GM12878 (cell line): Measurements from ENCODE around the gene VSX1. TPM values are rescaled to one million over a fixed set of nuclear protein-coding genes. Genes with fewer than 3 reads are reported as not detected.

Experiments used
- ATAC-seq: fragments of 200-7000 bp; cut with Tn5 transposase; 3 replicates; pipeline ENCODE4 v1.9.1; 2020; ENCODE audit warnings: mild to moderate bottlenecking, moderate library complexity
- BruUV-seq: library from RNA; stranded (reverse); fragments of 400-500 nt; replicated peaks from 2 replicates; lab custom pipeline; 2021; lab: Mats Ljungman, UMichigan
- CTCF ChIA-PET: fragments of 300-600 bp; sonication (Branson Sonifier 250); formaldehyde crosslinking; extraction: SDS; loops from one replicate; lab custom pipeline; 2021; ENCODE audit warnings: inconsistent platforms; lab: Yijun Ruan, JAX
- POLR2A ChIA-PET: fragments of 350-600 bp; formaldehyde crosslinking; extraction: SDS; loops from one replicate; lab custom pipeline; 2021; ENCODE audit warnings: inconsistent platforms; lab: Charles Lee
- RAD21 ChIA-PET: fragments of 300-600 bp; sonication (Branson Sonifier 250); formaldehyde crosslinking; loops from one replicate; lab custom pipeline; 2023; ENCODE audit warnings: antibody characterized with exemption; ENCODE audit not compliant: unreplicated experiment; lab: Charles Lee
- SMC1A ChIA-PET: fragments of 300-600 bp; sonication (Branson Sonifier 250); formaldehyde crosslinking; loops from one replicate; lab custom pipeline; 2023; ENCODE audit not compliant: unreplicated experiment, uncharacterized antibody; lab: Charles Lee
- DNase-seq: peaks from one replicate; pipeline ENCODE4 v3.0.0-alpha.2; 2011; ENCODE audit warnings: low read depth, low spot score
- FAIRE-seq: peaks from 3 replicates; lab custom pipeline; 2011; peaks lifted over from hg19 to GRCh38; lab: Jason Lieb, UNC
- H2AFZ ChIP-seq: 2 replicates; pipeline ENCODE4 v1.6.0; 2011; ENCODE audit warnings: low read depth, low read length, control low read depth; ENCODE audit not compliant: control insufficient read depth
- H3K27ac ChIP-seq: 2 replicates; pipeline ENCODE4 v1.5.1; 2011; ENCODE audit warnings: control low read depth; ENCODE audit not compliant: control insufficient read depth, insufficient read depth
- H3K27me3 ChIP-seq, 2 experiments: replicated peaks in 1 of 2; 2 replicates each; pipeline versions ENCODE4 v1.6.0 to v1.6.1; 2011; ENCODE audit warnings: low read length in 1 of 2; ENCODE audit not compliant: control insufficient read depth in 2 of 2, insufficient read depth in 2 of 2
- H3K36me3 ChIP-seq, 2 experiments: 2 replicates each; pipeline ENCODE4 v1.5.1; 2011; ENCODE audit warnings: low read length in 1 of 2; ENCODE audit not compliant: control insufficient read depth in 2 of 2, insufficient read depth in 2 of 2
- H3K4me1 ChIP-seq: 2 replicates; pipeline ENCODE4 v1.6.1; 2011; ENCODE audit warnings: mild to moderate bottlenecking, low read length, moderate library complexity, mixed read lengths; ENCODE audit not compliant: control insufficient read depth, insufficient read depth
- H3K4me2 ChIP-seq: 2 replicates; pipeline ENCODE4 v1.6.0; 2011; ENCODE audit warnings: control low read depth; ENCODE audit not compliant: control insufficient read depth, insufficient read depth
- H3K4me3 ChIP-seq: fragments of 200-600 bp; sonication (generic); 2 replicates; pipeline ENCODE4 v1.5.1; 2016
- H3K79me2 ChIP-seq: 2 replicates; pipeline ENCODE4 v1.6.0; 2011; ENCODE audit warnings: low read length; ENCODE audit not compliant: control insufficient read depth, insufficient read depth
- H3K9ac ChIP-seq: 2 replicates; pipeline ENCODE4 v1.8.0; 2011; ENCODE audit warnings: low read length, control low read depth, mixed read lengths; ENCODE audit not compliant: control insufficient read depth, insufficient read depth
- H3K9me3 ChIP-seq: replicated peaks from 3 replicates; pipeline ENCODE4 v1.5.1; 2011; ENCODE audit warnings: mild to moderate bottlenecking, low read length; ENCODE audit not compliant: control insufficient read depth, insufficient read depth
- H4K20me1 ChIP-seq: 2 replicates; pipeline ENCODE4 v1.6.0; 2011; ENCODE audit not compliant: control insufficient read depth, insufficient read depth
- EGR1 ChIP-seq, 2 experiments: IDR thresholded peaks; 1 replicate in 1 of 2; 2 replicates in 1 of 2; pipeline ENCODE4 v1.6.1; 2011 to 2012; ENCODE audit warnings: low read depth in 2 of 2, low read length in 2 of 2, borderline replicate concordance in 1 of 2, mild to moderate bottlenecking in 1 of 2, moderate library complexity in 1 of 2
- NFYA ChIP-seq: IDR thresholded peaks from 2 replicates; pipeline ENCODE4 v1.6.1; 2011; ENCODE audit warnings: low read depth, mild to moderate bottlenecking, low read length, improper control_type of control experiment, borderline replicate concordance
- NRF1 ChIP-seq: conservative IDR thresholded peaks from 2 replicates; pipeline ENCODE4 v1.6.1; 2011; ENCODE audit warnings: mild to moderate bottlenecking, low read depth, low read length, improper control_type of control experiment
- SIN3A ChIP-seq: IDR thresholded peaks from 2 replicates; pipeline ENCODE4 v1.6.1; 2012; ENCODE audit warnings: low read depth, low read length, improper control_type of control experiment
- ZZZ3 ChIP-seq: IDR thresholded peaks from 2 replicates; pipeline ENCODE4 v1.6.1; 2011; ENCODE audit warnings: low read depth; ENCODE audit not compliant: control insufficient read depth, insufficient read length
- WGBS: methylation state at CpG from one replicate; pipeline ENCODE4 v1.1.6; 2016; ENCODE audit warnings: low lambda C conversion rate; ENCODE audit not compliant: insufficient replicate concordance, insufficient coverage; ENCODE audit errors: missing lambda C conversion rate; 5-methylcytosine and 5-hydroxymethylcytosine counted together
- in situ Hi-C: fragments of 300-500 bp; cut with MboI; formaldehyde crosslinking; loops from 9 replicates; pipeline ENCODE4 v1.14.3; 2018; ENCODE audit warnings: mixed read lengths
- intact Hi-C: fragments of 100-400 bp; cut with micrococcal nuclease; formaldehyde crosslinking; loops from one replicate; pipeline ENCODE4 v1.14.2; 2022; ENCODE audit not compliant: unreplicated experiment
- polyA plus RNA-seq, 11 experiments: library from polyadenylated mRNA; depleted of rRNA in 4 of 11; unstranded in 6 of 11; stranded (reverse) in 5 of 11; fragments of >200 nt; fragmentation: Nextera tagmentation in 4 of 11; fragmentation: Illumina TruSeq in 1 of 11; extraction: Ambion mirVana in 4 of 11; extraction: Trizol in 1 of 11; gene quantifications; 1 replicate in 1 of 11; 2 replicates in 10 of 11; pipeline versions ENCODE4 v1.2.1 to v1.2.3, GENCODE V29; 2011 to 2016; ENCODE audit warnings: inconsistent platforms in 2 of 11, missing spikeins in 2 of 11, low read depth in 1 of 11
- total RNA-seq, 4 experiments: library from RNA; depleted of rRNA in 3 of 4; stranded (reverse); fragments of >200 nt in 3 of 4; fragmentation: Illumina TruSeq in 1 of 4; extraction: Trizol in 1 of 4; gene quantifications; 2 replicates each; pipeline versions ENCODE4 v1.2.1 to v1.2.3, GENCODE V29; 2013 to 2021
- TF ChIP-seq, protein P1 (sequence below): fragments of 450-650 bp; formaldehyde crosslinking; IDR thresholded peaks from 2 replicates; pipeline ENCODE4 v1.5.0; 2022; ENCODE audit warnings: mild to moderate bottlenecking, missing genetic modification characterization
- TF ChIP-seq, protein P2 (sequence below): IDR thresholded peaks from 2 replicates; pipeline ENCODE4 v1.6.1; 2011; ENCODE audit warnings: low read depth, low read length, improper control_type of control experiment, borderline replicate concordance

VSX1 gene
- total and polyA plus RNA-seq, 10 of the 15 experiments (the other 5 are each of a cell fraction or from before 2014, with no cell fraction given) = 0.05 TPM; not detected in 9

DNA sequence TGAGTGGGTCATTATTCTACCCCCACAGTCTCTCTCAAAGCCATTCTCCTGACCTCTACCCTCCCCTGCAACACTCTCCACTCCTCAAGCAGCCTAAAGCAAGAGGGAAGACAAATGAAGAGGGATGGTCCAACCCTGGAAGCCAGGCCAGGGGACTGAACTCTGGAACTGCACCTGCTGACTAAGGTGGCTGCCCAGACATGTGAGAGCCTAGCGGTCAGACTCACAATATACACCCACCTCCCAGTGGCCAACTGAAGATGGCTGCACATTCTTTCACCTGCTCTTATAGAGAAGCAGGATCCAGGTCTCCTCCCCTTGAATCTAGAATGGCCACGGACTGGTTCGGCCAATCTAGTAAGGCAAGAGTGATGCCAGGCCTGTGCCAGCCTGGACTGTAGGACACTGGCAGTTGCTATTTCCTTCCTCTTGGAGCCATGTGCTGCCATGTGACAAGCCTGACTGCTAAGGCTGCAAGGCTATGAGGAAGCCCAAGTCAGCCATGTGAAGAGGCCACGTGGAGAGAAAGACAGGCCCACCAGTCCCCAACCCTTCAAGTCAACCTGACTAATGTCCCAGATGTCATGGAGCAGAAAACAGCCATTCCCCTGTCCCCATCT is 55.8 kb downstream of the VSX1 start:
- SMC1A ChIA-PET = no interaction called here
- CTCF ChIA-PET = interaction anchor here (1.6 kb wide), 1 partner anchor 39 kb away, joined by 4 read pairs; no protein-coding TSS in a partner anchor
- Histone ChIP-seq H3K4me2 (no peak overlapping the region), H3K27ac (no peak overlapping the region), H4K20me1 (no peaks in the 10 kb centered on the region), H3K4me3 (no peak overlapping the region), H3K4me1 (no peaks in the 10 kb centered on the region), H3K36me3 (peaks cover 0 to 3% of the 10 kb centered on the region in 2 experiments; a peak in 2 of 4 replicates), H3K79me2 (no peaks in the 10 kb centered on the region), H3K9ac (no peak overlapping the region), H2AFZ (no peak overlapping the region), H3K27me3 (no peaks in the 10 kb centered on the region), H3K9me3 (no peaks in the 10 kb centered on the region)
- no peak for TF ChIP-seq EGR1 (IDR thresholded peaks at IDR 0.05; ENCODE audit: borderline replicate concordance in 1 of 2, low read depth in 2 of 2, low read length in 2 of 2)
- no peak for TF ChIP-seq SIN3A
- TF ChIP-seq, protein P1, sequence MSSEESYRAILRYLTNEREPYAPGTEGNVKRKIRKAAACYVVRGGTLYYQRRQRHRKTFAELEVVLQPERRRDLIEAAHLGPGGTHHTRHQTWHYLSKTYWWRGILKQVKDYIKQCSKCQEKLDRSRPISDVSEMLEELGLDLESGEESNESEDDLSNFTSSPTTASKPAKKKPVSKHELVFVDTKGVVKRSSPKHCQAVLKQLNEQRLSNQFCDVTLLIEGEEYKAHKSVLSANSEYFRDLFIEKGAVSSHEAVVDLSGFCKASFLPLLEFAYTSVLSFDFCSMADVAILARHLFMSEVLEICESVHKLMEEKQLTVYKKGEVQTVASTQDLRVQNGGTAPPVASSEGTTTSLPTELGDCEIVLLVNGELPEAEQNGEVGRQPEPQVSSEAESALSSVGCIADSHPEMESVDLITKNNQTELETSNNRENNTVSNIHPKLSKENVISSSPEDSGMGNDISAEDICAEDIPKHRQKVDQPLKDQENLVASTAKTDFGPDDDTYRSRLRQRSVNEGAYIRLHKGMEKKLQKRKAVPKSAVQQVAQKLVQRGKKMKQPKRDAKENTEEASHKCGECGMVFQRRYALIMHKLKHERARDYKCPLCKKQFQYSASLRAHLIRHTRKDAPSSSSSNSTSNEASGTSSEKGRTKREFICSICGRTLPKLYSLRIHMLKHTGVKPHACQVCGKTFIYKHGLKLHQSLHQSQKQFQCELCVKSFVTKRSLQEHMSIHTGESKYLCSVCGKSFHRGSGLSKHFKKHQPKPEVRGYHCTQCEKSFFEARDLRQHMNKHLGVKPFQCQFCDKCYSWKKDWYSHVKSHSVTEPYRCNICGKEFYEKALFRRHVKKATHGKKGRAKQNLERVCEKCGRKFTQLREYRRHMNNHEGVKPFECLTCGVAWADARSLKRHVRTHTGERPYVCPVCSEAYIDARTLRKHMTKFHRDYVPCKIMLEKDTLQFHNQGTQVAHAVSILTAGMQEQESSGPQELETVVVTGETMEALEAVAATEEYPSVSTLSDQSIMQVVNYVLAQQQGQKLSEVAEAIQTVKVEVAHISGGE (CRISPR knock-in tag) = no peak
- TF ChIP-seq, protein P2, sequence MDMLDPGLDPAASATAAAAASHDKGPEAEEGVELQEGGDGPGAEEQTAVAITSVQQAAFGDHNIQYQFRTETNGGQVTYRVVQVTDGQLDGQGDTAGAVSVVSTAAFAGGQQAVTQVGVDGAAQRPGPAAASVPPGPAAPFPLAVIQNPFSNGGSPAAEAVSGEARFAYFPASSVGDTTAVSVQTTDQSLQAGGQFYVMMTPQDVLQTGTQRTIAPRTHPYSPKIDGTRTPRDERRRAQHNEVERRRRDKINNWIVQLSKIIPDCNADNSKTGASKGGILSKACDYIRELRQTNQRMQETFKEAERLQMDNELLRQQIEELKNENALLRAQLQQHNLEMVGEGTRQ = no peak
- TF ChIP-seq NRF1 = no peak
- TF ChIP-seq ZZZ3 = no peak
- TF ChIP-seq NFYA = no peak
- POLR2A ChIA-PET = no interaction called here
- DNase-seq = no peak
- intact Hi-C loops = no loop called here
- no TSS peak for BruUV-seq
- no peak for FAIRE-seq
- in situ Hi-C loops = no loop called here
- WGBS = 75% methylated on average over 4 of the region's 4 CpGs
- ATAC-seq = no peak
- RAD21 ChIA-PET = no interaction called here

Other genes starting within 250 kb of the VSX1 start
- not detected in 2 replicates for gene CST7, start 132.9 kb downstream of the VSX1 start, total RNA-seq (2014; rRNA removed)
- not detected in 2 replicates for gene CST7, start 132.9 kb downstream of the VSX1 start, total RNA-seq (2014; rRNA removed; fragmentation: Illumina TruSeq; extraction: Trizol)
- not detected in 2 replicates for gene CST7, start 132.9 kb downstream of the VSX1 start, total RNA-seq (2021)
- gene CST7, start 132.9 kb downstream of the VSX1 start, polyA plus RNA-seq (2011; rRNA removed) = 0.32 and 0.69 TPM in 2 replicates
- not detected in 2 replicates for gene CST7, start 132.9 kb downstream of the VSX1 start, polyA plus RNA-seq (2014; fragmentation: Illumina TruSeq; extraction: Trizol)
- not detected for gene CST7, start 132.9 kb downstream of the VSX1 start, polyA plus RNA-seq (2014; fragmentation: Nextera tagmentation; extraction: Ambion mirVana)
- gene CST7, start 132.9 kb downstream of the VSX1 start, polyA plus RNA-seq (2014; rRNA removed) = not detected in 2 replicates
- gene CST7, start 132.9 kb downstream of the VSX1 start, polyA plus RNA-seq (2016; fragmentation: Nextera tagmentation; extraction: Ambion mirVana) = not detected
- 32.5 and 34.7 TPM in 2 replicates for gene APMAP, start 89.4 kb downstream of the VSX1 start, total RNA-seq (2014; rRNA removed)
- 29.3 and 31.2 TPM in 2 replicates for gene APMAP, start 89.4 kb downstream of the VSX1 start, total RNA-seq (2014; rRNA removed; fragmentation: Illumina TruSeq; extraction: Trizol)
- gene APMAP, start 89.4 kb downstream of the VSX1 start, total RNA-seq (2021) = 31.7 and 32.9 TPM in 2 replicates
- 33.6 and 34.9 TPM in 2 replicates for gene APMAP, start 89.4 kb downstream of the VSX1 start, polyA plus RNA-seq (2011; rRNA removed)
- gene APMAP, start 89.4 kb downstream of the VSX1 start, polyA plus RNA-seq (2014; fragmentation: Illumina TruSeq; extraction: Trizol) = 28.0 and 30.5 TPM in 2 replicates
- gene APMAP, start 89.4 kb downstream of the VSX1 start, polyA plus RNA-seq (2014; fragmentation: Nextera tagmentation; extraction: Ambion mirVana) = 10 to 100 TPM; 12.1 to 22.3 TPM
- 38.4 and 38.7 TPM in 2 replicates for gene APMAP, start 89.4 kb downstream of the VSX1 start, polyA plus RNA-seq (2014; rRNA removed)
- 10 to 100 TPM; 56.6 to 60.2 TPM for gene APMAP, start 89.4 kb downstream of the VSX1 start, polyA plus RNA-seq (2016; fragmentation: Nextera tagmentation; extraction: Ambion mirVana)
- gene ACSS1, start 24.0 kb downstream of the VSX1 start, total RNA-seq (2014; rRNA removed) = 30.5 and 35.2 TPM in 2 replicates
- gene ACSS1, start 24.0 kb downstream of the VSX1 start, total RNA-seq (2014; rRNA removed; fragmentation: Illumina TruSeq; extraction: Trizol) = 13.1 and 13.6 TPM in 2 replicates
- 44.4 and 44.9 TPM in 2 replicates for gene ACSS1, start 24.0 kb downstream of the VSX1 start, total RNA-seq (2021)
- gene ACSS1, start 24.0 kb downstream of the VSX1 start, polyA plus RNA-seq (2011; rRNA removed) = 22.2 and 31.1 TPM in 2 replicates
- 25.0 and 31.1 TPM in 2 replicates for gene ACSS1, start 24.0 kb downstream of the VSX1 start, polyA plus RNA-seq (2014; fragmentation: Illumina TruSeq; extraction: Trizol)
- 1 to 10 TPM; 1.3 to 6.7 TPM for gene ACSS1, start 24.0 kb downstream of the VSX1 start, polyA plus RNA-seq (2014; fragmentation: Nextera tagmentation; extraction: Ambion mirVana)
- gene ACSS1, start 24.0 kb downstream of the VSX1 start, polyA plus RNA-seq (2014; rRNA removed) = 33.0 and 36.4 TPM in 2 replicates
- gene ACSS1, start 24.0 kb downstream of the VSX1 start, polyA plus RNA-seq (2016; fragmentation: Nextera tagmentation; extraction: Ambion mirVana) = 10 to 100 TPM; 27.4 to 36.6 TPM
- 36.8 and 38.0 TPM in 2 replicates for gene ENTPD6, start 113.6 kb upstream of the VSX1 start, total RNA-seq (2014; rRNA removed)
- gene ENTPD6, start 113.6 kb upstream of the VSX1 start, total RNA-seq (2014; rRNA removed; fragmentation: Illumina TruSeq; extraction: Trizol) = 20.9 and 22.9 TPM in 2 replicates
- gene ENTPD6, start 113.6 kb upstream of the VSX1 start, total RNA-seq (2021) = 40.1 and 45.4 TPM in 2 replicates
- 24.7 and 35.3 TPM in 2 replicates for gene ENTPD6, start 113.6 kb upstream of the VSX1 start, polyA plus RNA-seq (2011; rRNA removed)
- gene ENTPD6, start 113.6 kb upstream of the VSX1 start, polyA plus RNA-seq (2014; fragmentation: Illumina TruSeq; extraction: Trizol) = 11.7 and 19.2 TPM in 2 replicates
- 1 to 10 TPM in 1 of 2 experiments, under 1 TPM in 1; 0.53 to 2.5 TPM for gene ENTPD6, start 113.6 kb upstream of the VSX1 start, polyA plus RNA-seq (2014; fragmentation: Nextera tagmentation; extraction: Ambion mirVana)
- 36.8 and 42.1 TPM in 2 replicates for gene ENTPD6, start 113.6 kb upstream of the VSX1 start, polyA plus RNA-seq (2014; rRNA removed)
- gene ENTPD6, start 113.6 kb upstream of the VSX1 start, polyA plus RNA-seq (2016; fragmentation: Nextera tagmentation; extraction: Ambion mirVana) = 10 to 100 TPM; 29.6 to 32.7 TPM
- 24.6 and 27.4 TPM in 2 replicates for gene PYGB, start 165.9 kb upstream of the VSX1 start, total RNA-seq (2014; rRNA removed)
- 14.2 and 16.1 TPM in 2 replicates for gene PYGB, start 165.9 kb upstream of the VSX1 start, total RNA-seq (2014; rRNA removed; fragmentation: Illumina TruSeq; extraction: Trizol)
- gene PYGB, start 165.9 kb upstream of the VSX1 start, total RNA-seq (2021) = 31.0 and 33.5 TPM in 2 replicates
- gene PYGB, start 165.9 kb upstream of the VSX1 start, polyA plus RNA-seq (2011; rRNA removed) = 6.1 and 11.9 TPM in 2 replicates
- gene PYGB, start 165.9 kb upstream of the VSX1 start, polyA plus RNA-seq (2014; fragmentation: Illumina TruSeq; extraction: Trizol) = 8.0 and 17.4 TPM in 2 replicates
- 1 to 10 TPM in 1 of 2 experiments, under 1 TPM in 1; 0.34 to 1.3 TPM for gene PYGB, start 165.9 kb upstream of the VSX1 start, polyA plus RNA-seq (2014; fragmentation: Nextera tagmentation; extraction: Ambion mirVana)
- 26.2 and 31.8 TPM in 2 replicates for gene PYGB, start 165.9 kb upstream of the VSX1 start, polyA plus RNA-seq (2014; rRNA removed)
- 10 to 100 TPM; 26.2 to 27.6 TPM for gene PYGB, start 165.9 kb upstream of the VSX1 start, polyA plus RNA-seq (2016; fragmentation: Nextera tagmentation; extraction: Ambion mirVana)